DMS114 treated with DMSO at 0.1 percent for 48 hours (cell line): ENCODE measurements around the gene SIPA1L2.

ENCODE experiments used
- DNase-seq: peaks from one replicate; lab custom pipeline; 2025; ENCODE audit not compliant: unreplicated experiment; lab: John Stamatoyannopoulos, UW

SIPA1L2 gene

GRCh38 chr1:232644209-232644608, 14.3 kb upstream of the SIPA1L2 start:
- DNase-seq = no peak

- no peak for DNase-seq
Observed at GRCh38 chr1:232643251-232643650, 13.3 kb upstream of the SIPA1L2 start.

- no peak for DNase-seq
Observed at GRCh38 chr1:232641507-232641906, 11.6 kb upstream of the SIPA1L2 start.

GRCh38 chr1:232636799-232637198, 6.9 kb upstream of the SIPA1L2 start:
- DNase-seq = no peak

GRCh38 chr1:232635778-232636356, 5.9 kb upstream of the SIPA1L2 start:
- DNase-seq = peak; percentile 51

- no peak for DNase-seq
Observed at GRCh38 chr1:232635279-232635678, 5.3 kb upstream of the SIPA1L2 start.

GRCh38 chr1:232634096-232634495, 4.2 kb upstream of the SIPA1L2 start:
- no peak for DNase-seq

GRCh38 chr1:232630894-232631195, 912 bp upstream of the SIPA1L2 start:
- DNase-seq = no peak

GRCh38 chr1:232629250-232630046, 485 bp downstream of the SIPA1L2 start:
- no peak for DNase-seq

GRCh38 chr1:232628335-232629249, 1.3 kb downstream of the SIPA1L2 start:
- peak; percentile 30 for DNase-seq

- DNase-seq = peak; percentile 13
Observed at GRCh38 chr1:232627645-232628334, 2.1 kb downstream of the SIPA1L2 start.

GRCh38 chr1:232627171-232627570, 2.8 kb downstream of the SIPA1L2 start:
- DNase-seq = no peak

- DNase-seq = no peak
Observed at GRCh38 chr1:232626452-232626851, 3.5 kb downstream of the SIPA1L2 start.

- DNase-seq = no peak
Observed at GRCh38 chr1:232625319-232625868, 4.5 kb downstream of the SIPA1L2 start.

- DNase-seq = no peak
Observed at GRCh38 chr1:232624546-232625281, 5.2 kb downstream of the SIPA1L2 start.

- DNase-seq = no peak
Observed at GRCh38 chr1:232622981-232623380, 7.0 kb downstream of the SIPA1L2 start.

GRCh38 chr1:232622378-232622777, 7.6 kb downstream of the SIPA1L2 start:
- no peak for DNase-seq

GRCh38 chr1:232621050-232621449, 8.9 kb downstream of the SIPA1L2 start:
- DNase-seq = no peak

- no peak for DNase-seq
Observed at GRCh38 chr1:232620356-232620969, 9.5 kb downstream of the SIPA1L2 start.

GRCh38 chr1:232617237-232617636, 12.7 kb downstream of the SIPA1L2 start:
- DNase-seq = no peak
